IPS-NIHi7 (cell line): ENCODE results near the gene RFC2.

ENCODE experiments used
- DNase-seq: peaks from one replicate; pipeline ENCODE4 v3.0.0; 2012; ENCODE audit warnings: mixed read lengths; ENCODE audit errors: extremely low spot score

The RFC2 gene

GRCh38 chr7:74190259-74190658, 63.9 kb downstream of the RFC2 start:
- no peak for DNase-seq

GRCh38 chr7:74187915-74188675, 66.1 kb downstream of the RFC2 start:
- DNase-seq = no peak

GRCh38 chr7:74185636-74186035, 68.6 kb downstream of the RFC2 start:
- no peak for DNase-seq

- no peak for DNase-seq
These were observed 69.2 kb downstream of the RFC2 start for GRCh38 chr7:74185016-74185415.

- DNase-seq = peak; percentile 42
These were observed 70.3 kb downstream of the RFC2 start for GRCh38 chr7:74183653-74184450.

- DNase-seq = no peak
These were observed 71.1 kb downstream of the RFC2 start for GRCh38 chr7:74183142-74183541.

- no peak for DNase-seq
These were observed 71.6 kb downstream of the RFC2 start for GRCh38 chr7:74182453-74183090.

- DNase-seq = no peak
These were observed 72.4 kb downstream of the RFC2 start for GRCh38 chr7:74181821-74182220.
